ENCODE measurements around the gene ZNF608.

Gene ZNF608

GRCh38 chr5:124748687-124749594, 2.5 kb upstream of the ZNF608 start:
- TF ChIP-seq GLIS3 (CRISPR knock-in tag; IDR thresholded peaks at IDR 0.05) (no peak), ZFP30 (CRISPR knock-in tag; IDR thresholded peaks at IDR 0.05) (no peak), ESRRG (CRISPR knock-in tag; IDR thresholded peaks at IDR 0.05) (no peak), ZFP3 (CRISPR knock-in tag; IDR thresholded peaks at IDR 0.05) (no peak), PATZ1 (CRISPR knock-in tag; IDR thresholded peaks at IDR 0.05; ENCODE audit: borderline replicate concordance) (peak; percentile 55; the same call in 1 of the 2 replicates), ZNF70 (CRISPR knock-in tag; IDR thresholded peaks at IDR 0.05) (no peak), ZNF8 (CRISPR knock-in tag; IDR thresholded peaks at IDR 0.05) (no peak), SNAI2 (CRISPR knock-in tag; IDR thresholded peaks at IDR 0.05) (0 out of 2 replicates have a peak, but pooled peaks have one; percentile 37)
- TF ChIP-seq, protein P1, sequence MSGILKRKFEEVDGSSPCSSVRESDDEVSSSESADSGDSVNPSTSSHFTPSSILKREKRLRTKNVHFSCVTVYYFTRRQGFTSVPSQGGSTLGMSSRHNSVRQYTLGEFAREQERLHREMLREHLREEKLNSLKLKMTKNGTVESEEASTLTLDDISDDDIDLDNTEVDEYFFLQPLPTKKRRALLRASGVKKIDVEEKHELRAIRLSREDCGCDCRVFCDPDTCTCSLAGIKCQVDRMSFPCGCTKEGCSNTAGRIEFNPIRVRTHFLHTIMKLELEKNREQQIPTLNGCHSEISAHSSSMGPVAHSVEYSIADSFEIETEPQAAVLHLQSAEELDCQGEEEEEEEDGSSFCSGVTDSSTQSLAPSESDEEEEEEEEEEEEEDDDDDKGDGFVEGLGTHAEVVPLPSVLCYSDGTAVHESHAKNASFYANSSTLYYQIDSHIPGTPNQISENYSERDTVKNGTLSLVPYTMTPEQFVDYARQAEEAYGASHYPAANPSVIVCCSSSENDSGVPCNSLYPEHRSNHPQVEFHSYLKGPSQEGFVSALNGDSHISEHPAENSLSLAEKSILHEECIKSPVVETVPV (CRISPR knock-in tag; IDR thresholded peaks at IDR 0.05) = no peak
- ATAC-seq = peak; percentile 84

DNA sequence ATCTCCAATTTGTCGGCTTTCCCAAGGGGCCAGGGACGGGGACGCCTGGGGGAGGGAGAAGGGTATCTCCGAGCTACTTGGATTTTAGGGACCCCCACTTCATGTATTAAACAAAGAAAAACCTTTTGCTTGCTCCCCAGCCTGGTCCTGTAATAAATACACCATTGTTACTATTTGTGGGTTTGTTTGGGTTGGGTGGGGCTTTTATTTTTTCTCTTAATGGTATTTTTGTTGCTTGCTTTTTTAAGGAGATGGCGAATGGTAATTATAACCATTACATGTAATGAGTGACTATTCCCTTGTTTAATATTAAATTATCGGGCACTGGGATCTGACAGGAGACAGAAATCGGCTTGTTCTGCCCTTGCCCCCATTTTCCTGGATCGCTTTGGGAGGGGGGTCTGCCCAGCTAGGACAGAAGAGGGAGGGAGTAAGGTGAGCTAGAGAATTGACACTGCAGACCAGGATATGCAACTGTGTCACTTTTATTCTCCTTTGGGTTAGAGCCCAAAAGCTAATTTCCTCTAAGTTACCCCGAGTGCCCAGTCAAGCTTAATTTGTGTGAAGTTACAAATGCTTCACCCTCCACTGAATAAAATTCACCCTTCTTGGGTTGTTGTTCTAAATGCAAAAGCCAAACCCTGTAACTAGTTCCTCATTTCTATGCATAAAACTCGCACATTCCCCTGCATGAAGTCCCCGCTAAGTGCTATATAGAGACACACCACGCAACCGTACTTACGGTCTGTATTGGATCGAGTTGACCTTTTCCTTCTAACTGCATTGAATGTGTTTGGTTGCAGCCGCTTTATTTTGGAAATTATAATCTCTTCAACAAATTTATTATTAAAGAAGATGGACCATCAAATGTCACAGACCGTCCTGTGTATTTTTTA, 1.6 kb upstream of the ZNF608 start:
- 0 out of 2 replicates have a peak, but pooled peaks have one; percentile 15 for TF ChIP-seq PATZ1 (CRISPR knock-in tag; IDR thresholded peaks at IDR 0.05; ENCODE audit: borderline replicate concordance)
- TF ChIP-seq ARNTL (CRISPR knock-in tag; IDR thresholded peaks at IDR 0.05; ENCODE audit: borderline replicate concordance, low read depth) = no peak
- no peak for TF ChIP-seq ZNF8 (CRISPR knock-in tag; IDR thresholded peaks at IDR 0.05)
- TF ChIP-seq, protein P2, sequence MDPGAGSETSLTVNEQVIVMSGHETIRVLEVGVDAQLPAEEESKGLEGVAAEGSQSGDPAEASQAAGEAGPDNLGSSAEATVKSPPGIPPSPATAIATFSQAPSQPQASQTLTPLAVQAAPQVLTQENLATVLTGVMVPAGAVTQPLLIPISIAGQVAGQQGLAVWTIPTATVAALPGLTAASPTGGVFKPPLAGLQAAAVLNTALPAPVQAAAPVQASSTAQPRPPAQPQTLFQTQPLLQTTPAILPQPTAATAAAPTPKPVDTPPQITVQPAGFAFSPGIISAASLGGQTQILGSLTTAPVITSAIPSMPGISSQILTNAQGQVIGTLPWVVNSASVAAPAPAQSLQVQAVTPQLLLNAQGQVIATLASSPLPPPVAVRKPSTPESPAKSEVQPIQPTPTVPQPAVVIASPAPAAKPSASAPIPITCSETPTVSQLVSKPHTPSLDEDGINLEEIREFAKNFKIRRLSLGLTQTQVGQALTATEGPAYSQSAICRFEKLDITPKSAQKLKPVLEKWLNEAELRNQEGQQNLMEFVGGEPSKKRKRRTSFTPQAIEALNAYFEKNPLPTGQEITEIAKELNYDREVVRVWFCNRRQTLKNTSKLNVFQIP (CRISPR knock-in tag; IDR thresholded peaks at IDR 0.05; ENCODE audit: borderline replicate concordance, low read depth) = no peak
- TF ChIP-seq, protein P3, sequence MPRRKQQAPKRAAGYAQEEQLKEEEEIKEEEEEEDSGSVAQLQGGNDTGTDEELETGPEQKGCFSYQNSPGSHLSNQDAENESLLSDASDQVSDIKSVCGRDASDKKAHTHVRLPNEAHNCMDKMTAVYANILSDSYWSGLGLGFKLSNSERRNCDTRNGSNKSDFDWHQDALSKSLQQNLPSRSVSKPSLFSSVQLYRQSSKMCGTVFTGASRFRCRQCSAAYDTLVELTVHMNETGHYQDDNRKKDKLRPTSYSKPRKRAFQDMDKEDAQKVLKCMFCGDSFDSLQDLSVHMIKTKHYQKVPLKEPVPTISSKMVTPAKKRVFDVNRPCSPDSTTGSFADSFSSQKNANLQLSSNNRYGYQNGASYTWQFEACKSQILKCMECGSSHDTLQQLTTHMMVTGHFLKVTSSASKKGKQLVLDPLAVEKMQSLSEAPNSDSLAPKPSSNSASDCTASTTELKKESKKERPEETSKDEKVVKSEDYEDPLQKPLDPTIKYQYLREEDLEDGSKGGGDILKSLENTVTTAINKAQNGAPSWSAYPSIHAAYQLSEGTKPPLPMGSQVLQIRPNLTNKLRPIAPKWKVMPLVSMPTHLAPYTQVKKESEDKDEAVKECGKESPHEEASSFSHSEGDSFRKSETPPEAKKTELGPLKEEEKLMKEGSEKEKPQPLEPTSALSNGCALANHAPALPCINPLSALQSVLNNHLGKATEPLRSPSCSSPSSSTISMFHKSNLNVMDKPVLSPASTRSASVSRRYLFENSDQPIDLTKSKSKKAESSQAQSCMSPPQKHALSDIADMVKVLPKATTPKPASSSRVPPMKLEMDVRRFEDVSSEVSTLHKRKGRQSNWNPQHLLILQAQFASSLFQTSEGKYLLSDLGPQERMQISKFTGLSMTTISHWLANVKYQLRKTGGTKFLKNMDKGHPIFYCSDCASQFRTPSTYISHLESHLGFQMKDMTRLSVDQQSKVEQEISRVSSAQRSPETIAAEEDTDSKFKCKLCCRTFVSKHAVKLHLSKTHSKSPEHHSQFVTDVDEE (CRISPR knock-in tag; IDR thresholded peaks at IDR 0.05) = no peak
- no peak for TF ChIP-seq TOX (CRISPR knock-in tag; IDR thresholded peaks at IDR 0.05; ENCODE audit: borderline replicate concordance)
- no peak for TF ChIP-seq ESRRG (CRISPR knock-in tag; IDR thresholded peaks at IDR 0.05)
- no peak for TF ChIP-seq ZNF70 (CRISPR knock-in tag; IDR thresholded peaks at IDR 0.05)
- no peak for TF ChIP-seq CSDC2 (CRISPR knock-in tag; IDR thresholded peaks at IDR 0.05)
- ATAC-seq = peak; percentile 29

Data from SK-N-SH treated with all-trans-retinoic acid at 6 μM for 48 hours (cell line).